Measurements from ENCODE around the gene ERC2.

DNA sequence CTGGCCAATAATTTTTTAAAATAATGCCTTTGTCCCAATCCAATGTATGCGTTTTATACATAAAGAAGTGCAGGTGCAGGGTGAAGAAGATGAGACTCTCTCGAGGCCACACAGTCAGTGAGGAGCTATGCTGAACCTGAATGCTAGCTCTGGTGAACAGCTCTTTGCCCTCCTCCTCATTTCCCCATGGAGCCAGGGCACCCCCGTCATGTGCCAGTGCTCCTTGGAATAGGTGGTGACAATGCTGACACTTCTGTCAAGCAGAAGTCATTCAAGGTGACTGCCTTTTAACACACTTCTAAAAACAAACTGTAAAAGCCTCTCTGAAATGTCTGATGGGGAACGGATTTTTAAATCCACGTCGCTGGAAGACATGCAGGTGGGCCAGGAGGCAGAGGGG is 818.7 kb downstream of the ERC2 start:
- TF ChIP-seq, protein P1, sequence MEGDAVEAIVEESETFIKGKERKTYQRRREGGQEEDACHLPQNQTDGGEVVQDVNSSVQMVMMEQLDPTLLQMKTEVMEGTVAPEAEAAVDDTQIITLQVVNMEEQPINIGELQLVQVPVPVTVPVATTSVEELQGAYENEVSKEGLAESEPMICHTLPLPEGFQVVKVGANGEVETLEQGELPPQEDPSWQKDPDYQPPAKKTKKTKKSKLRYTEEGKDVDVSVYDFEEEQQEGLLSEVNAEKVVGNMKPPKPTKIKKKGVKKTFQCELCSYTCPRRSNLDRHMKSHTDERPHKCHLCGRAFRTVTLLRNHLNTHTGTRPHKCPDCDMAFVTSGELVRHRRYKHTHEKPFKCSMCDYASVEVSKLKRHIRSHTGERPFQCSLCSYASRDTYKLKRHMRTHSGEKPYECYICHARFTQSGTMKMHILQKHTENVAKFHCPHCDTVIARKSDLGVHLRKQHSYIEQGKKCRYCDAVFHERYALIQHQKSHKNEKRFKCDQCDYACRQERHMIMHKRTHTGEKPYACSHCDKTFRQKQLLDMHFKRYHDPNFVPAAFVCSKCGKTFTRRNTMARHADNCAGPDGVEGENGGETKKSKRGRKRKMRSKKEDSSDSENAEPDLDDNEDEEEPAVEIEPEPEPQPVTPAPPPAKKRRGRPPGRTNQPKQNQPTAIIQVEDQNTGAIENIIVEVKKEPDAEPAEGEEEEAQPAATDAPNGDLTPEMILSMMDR (IDR thresholded peaks at IDR 0.05), result no peak
- TF ChIP-seq ZFX (IDR thresholded peaks at IDR 0.05; ENCODE audit: borderline replicate concordance), result no peak

Data from 22Rv1 (cell line).